Measurements from ENCODE around the gene PPP2R2C.

GRCh38 chr4:6504900-6505496 is 32.6 kb upstream of the PPP2R2C start:
- TF ChIP-seq, protein P1, sequence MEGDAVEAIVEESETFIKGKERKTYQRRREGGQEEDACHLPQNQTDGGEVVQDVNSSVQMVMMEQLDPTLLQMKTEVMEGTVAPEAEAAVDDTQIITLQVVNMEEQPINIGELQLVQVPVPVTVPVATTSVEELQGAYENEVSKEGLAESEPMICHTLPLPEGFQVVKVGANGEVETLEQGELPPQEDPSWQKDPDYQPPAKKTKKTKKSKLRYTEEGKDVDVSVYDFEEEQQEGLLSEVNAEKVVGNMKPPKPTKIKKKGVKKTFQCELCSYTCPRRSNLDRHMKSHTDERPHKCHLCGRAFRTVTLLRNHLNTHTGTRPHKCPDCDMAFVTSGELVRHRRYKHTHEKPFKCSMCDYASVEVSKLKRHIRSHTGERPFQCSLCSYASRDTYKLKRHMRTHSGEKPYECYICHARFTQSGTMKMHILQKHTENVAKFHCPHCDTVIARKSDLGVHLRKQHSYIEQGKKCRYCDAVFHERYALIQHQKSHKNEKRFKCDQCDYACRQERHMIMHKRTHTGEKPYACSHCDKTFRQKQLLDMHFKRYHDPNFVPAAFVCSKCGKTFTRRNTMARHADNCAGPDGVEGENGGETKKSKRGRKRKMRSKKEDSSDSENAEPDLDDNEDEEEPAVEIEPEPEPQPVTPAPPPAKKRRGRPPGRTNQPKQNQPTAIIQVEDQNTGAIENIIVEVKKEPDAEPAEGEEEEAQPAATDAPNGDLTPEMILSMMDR (IDR thresholded peaks at IDR 0.05): no peak
- no peak for TF ChIP-seq EP300 (IDR thresholded peaks at IDR 0.05)
- TF ChIP-seq POLR2A (IDR thresholded peaks at IDR 0.05): no peak
